GM18858 (cell line): Measurements from ENCODE around the gene NDUFB5.
"Not testable (repeated sequence)": the region's sequence is repeated elsewhere in the genome, so short reads cannot be mapped to it uniquely, and the experiment has no call there.

Experiments used
- ATAC-seq: cut with Tn5 transposase; IDR thresholded peaks from one replicate; pipeline ENCODE4 v1.9.1; 2021; ENCODE audit not compliant: unreplicated experiment

NDUFB5 gene

GRCh38 chr3:179630753-179631451 lies 26.3 kb downstream of the NDUFB5 start:
- no peak for ATAC-seq

DNA sequence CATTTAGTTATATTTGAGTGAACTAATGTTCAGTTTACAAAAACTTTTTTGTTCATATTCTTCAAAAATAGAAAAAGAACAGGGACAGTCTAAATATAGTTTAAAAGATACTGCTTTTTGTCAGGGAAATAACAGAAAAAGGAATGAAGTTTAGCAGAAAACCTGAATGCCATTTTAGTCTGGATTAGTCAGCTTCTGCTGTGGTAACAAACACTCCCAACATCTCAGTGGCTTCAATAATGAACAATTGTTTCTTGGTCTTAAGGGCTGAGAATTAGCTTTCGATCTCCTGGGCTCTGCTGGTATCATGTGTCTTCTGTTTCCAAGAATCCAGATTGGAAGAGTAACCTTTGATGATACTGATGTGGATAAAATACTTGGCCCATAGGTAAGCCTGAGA lies 35.9 kb downstream of the NDUFB5 start:
- no peak for ATAC-seq

GRCh38 chr3:179642871-179643270 lies 38.3 kb downstream of the NDUFB5 start:
- no peak for ATAC-seq

DNA sequence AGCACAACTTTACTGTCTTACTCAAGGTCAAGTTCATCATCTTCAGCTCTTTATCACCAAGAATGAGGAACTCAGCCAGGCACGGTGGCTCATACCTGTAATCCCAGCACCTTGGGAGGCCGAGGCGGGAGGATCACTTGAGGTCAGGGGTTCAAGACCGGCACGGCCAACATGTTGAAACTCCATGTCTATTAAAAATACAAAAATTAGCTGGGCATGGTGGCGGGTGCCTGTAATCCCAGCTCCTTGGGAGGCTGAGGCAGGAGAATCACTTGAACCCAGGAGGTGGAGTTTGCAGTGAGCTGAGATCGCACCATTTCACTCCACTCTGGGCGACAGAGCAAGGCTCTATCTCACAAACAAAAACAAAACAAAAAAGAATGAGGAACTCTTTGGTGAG lies 39.2 kb downstream of the NDUFB5 start:
- not testable (repeated sequence) for ATAC-seq

DNA sequence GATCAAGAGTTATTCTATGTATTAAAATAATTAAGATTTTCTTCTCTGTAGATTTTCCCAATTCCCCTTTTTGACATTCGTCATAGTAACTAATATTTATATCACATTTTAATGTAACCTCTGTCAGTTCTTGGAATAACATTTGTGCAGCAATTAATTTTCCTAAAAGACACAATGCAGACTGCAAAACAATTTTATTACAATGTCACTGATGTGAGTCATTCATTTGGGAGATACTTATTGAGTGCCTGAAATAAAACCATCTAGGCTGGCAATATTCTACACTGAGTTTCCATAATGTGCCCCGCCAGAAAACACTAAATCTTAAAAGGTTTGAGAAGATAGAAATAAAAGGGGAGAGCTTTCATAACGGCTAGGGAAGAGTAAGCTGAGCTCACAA lies 41.6 kb downstream of the NDUFB5 start:
- ATAC-seq, result no peak

- no peak for ATAC-seq
These were observed 47.3 kb downstream of the NDUFB5 start for GRCh38 chr3:179651687-179652446.

- peak; percentile 46 for ATAC-seq
These were observed 48.0 kb downstream of the NDUFB5 start, which contains the start of gene USP13 for GRCh38 chr3:179652447-179653095. Gene USP13 (plus strand): TSS chr3:179653040. CDS start chr3:179653226, 186 bp downstream.

DNA sequence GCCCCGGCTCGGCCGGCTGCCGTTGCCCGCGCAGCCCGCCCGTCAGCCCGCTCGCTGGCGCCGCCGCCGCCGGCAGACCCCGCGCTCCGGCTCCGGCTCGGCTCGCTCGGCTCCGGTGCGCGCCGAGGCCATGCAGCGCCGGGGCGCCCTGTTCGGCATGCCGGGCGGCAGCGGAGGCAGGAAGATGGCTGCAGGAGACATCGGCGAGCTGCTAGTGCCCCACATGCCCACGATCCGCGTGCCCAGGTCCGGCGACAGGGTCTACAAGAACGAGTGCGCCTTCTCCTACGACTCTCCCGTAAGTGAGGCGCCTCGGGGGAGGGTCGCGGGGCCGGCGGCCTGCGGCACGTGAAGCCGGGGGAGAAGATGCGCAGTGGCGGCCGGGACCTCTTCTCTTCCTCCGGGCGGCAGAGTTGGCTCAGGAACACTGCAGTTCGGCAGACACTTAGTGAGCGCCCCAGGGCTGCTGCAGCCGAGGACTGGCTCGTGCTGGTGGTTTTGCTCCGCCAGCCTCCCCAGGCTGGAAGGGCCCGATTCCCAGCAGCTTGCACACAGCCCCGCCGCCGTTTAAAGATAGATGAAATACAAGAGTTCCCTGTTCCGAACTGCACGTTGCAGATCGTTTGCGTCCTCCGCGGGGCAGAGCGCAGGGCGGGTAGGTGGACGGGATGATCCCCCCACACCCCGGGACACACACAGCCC lies 48.7 kb downstream of the NDUFB5 start:
- peak; percentile 37 for ATAC-seq

DNA sequence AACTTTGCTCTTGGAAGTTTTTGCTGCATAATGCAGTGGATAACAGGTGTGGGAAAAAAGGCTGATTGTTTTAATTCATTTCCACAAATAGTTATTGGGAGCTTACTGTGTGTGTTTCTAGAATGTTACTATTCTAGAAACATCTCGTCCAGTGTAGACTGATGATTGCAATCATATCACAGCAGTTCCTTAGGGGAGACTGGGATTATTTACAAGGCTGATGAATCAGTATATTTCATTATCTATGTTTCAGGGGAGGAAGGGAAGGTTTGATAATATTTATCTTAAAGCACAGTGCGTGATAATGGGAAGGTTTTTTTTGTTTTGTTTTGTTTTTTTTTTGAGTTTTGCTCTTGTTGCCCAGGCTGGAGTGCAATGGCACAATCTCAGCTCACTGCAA lies 50.6 kb downstream of the NDUFB5 start:
- ATAC-seq, result no peak

DNA sequence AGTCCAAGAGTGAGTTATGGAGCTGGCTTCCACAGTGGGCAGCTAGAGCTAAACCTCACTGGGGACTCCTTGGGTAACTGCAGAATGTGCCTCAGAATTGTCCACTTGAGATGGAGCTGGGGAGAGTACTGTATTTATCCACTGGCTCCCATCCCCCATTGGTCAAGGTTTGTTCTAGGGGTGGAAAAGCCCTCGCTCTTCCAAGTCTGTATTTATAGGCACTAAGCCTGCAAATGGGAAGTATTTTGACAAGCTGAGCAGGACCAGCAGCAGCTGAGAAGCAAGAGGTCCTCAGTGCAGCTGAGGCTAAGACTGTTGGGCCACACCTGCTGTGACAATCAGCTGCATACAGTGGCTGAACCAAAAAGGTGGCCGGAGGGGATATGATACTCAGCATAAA lies 54.0 kb downstream of the NDUFB5 start:
- ATAC-seq, result no peak

DNA sequence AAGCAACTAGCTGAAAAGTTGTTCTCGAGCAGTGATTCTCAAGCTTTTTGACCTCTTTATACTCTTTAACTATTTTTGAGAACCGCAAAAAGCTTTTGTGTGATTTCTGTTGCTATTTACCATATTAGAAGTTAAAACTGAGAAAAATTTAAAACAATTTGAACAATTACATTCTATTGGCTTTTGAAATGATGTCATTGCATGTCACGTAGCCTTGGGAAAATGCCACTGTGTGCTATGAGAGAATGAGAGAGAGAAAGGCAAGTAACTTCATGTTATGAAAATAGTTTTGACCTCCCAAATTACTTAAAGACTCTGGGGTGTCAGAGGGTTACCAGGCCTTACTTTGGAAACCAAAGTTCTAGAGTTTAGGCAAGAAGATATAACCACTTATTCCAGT lies 56.3 kb downstream of the NDUFB5 start:
- ATAC-seq, result no peak

GRCh38 chr3:179661777-179662176 lies 57.2 kb downstream of the NDUFB5 start:
- no peak for ATAC-seq

GRCh38 chr3:179663093-179663492 lies 58.5 kb downstream of the NDUFB5 start:
- no peak for ATAC-seq

- no peak for ATAC-seq
These were observed 61.4 kb downstream of the NDUFB5 start for GRCh38 chr3:179666030-179666429.

- no peak for ATAC-seq
These were observed 61.9 kb downstream of the NDUFB5 start for GRCh38 chr3:179666436-179667035.

DNA sequence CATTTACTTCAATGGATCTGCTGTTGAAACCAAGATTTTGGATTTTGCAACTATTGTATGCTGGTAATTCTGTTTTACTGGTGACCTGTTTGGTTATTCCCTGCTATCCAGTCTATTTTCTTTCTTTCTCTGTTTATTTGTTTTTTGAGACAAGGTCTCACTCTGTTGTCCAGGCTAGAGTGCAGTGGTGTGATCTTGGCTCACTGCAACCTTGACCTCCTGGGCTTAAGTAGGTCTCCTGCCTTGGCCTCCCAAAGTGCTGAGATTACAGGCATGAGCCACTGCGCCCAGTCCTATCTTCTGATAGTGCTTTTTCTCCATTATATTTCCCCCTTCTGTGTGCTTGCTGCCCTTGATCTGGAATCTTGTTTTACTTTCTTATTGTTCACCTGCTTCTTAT lies 63.8 kb downstream of the NDUFB5 start:
- no peak for ATAC-seq

DNA sequence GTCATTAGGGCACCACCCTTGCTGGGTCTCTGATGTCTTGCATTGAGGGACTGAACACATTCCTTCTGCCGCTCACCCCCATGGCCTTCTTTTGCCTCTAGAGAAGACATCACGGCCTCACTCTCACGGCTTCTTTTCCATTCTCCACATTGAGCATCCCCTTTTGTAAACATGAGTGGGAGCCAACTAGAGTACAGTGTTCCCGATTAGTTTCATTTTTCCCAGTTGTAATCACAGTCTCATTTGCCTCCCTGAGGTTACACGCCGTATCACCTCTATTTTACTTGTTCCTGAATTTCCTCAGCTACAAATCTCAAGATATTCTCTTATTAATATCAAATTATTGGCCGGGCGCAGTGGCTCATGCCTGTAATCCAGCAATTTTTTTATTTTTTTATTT lies 65.7 kb downstream of the NDUFB5 start:
- no peak for ATAC-seq

- no peak for ATAC-seq
These were observed 66.7 kb downstream of the NDUFB5 start for GRCh38 chr3:179671309-179671708.

- no peak for ATAC-seq
These were observed 67.2 kb downstream of the NDUFB5 start for GRCh38 chr3:179671747-179672242.

DNA sequence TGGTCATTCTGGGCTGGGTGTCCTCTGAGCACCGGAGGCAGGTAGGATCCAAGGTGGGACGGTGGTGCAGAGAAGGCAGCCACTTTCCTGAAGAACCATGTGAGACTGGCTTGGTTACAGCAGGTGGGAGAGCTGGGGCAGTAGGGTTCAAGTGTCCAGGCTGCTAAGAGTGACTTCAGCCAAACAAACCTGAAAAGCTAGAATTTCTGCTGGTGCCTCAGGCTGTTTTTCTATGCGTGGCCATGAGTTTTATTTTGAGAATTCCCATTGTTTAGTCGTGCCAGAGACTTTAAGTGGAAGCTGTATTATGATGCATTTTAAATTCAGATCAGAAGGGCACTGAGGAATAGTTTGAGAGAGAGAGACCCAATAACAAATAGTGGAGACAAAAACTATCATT lies 68.3 kb downstream of the NDUFB5 start:
- no peak for ATAC-seq

DNA sequence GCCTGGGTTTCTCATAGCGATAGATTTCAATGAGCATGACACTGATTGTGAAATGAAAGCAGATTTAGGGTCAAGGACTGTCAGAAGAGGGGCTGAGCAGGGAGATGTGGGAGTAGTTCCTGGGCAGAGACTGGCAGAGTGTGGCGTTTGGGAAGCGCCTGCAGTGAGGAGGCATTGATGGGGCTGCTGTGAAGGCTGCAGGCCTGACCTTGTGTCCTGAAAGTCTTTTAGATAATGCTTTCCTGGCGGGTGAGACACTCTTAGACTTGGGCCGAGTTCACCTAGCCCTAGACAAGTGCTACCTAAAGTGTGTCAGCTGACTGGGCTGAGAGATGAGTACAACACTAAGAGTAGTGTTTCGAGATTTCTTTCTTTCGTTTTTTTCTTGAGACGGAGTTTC lies 68.9 kb downstream of the NDUFB5 start:
- no peak for ATAC-seq
